Fibroblast of skin of left quadriceps (primary cell): ENCODE results near the gene DUSP28.
A peak's percentile ranks its signal among the peaks of the same experiment; 100 is the strongest.

Experiments used
- DNase-seq, 2 experiments: peaks; one replicate each; pipeline ENCODE4 v3.0.0-alpha.2; 2013; ENCODE audit warnings: low read depth in 2 of 2

The DUSP28 gene

GRCh38 chr2:240585681-240586197 lies 25.6 kb downstream of the DUSP28 start:
- DNase-seq = no peak

GRCh38 chr2:240586198-240586918 lies 26.2 kb downstream of the DUSP28 start, which contains the start of gene CAPN10:
Gene CAPN10, plus strand, starts transcription at chr2:240586734. Its CDS starts 178 bp downstream, at chr2:240586912.
- peak; percentile 84 to 85 for DNase-seq

- no peak for DNase-seq
These were observed 27.0 kb downstream of the DUSP28 start for GRCh38 chr2:240586919-240587800.

- no peak for DNase-seq
These were observed 28.0 kb downstream of the DUSP28 start for GRCh38 chr2:240588006-240588655.

- no peak for DNase-seq
These were observed 28.5 kb downstream of the DUSP28 start for GRCh38 chr2:240588669-240589068.

GRCh38 chr2:240589375-240589774 lies 29.2 kb downstream of the DUSP28 start:
- DNase-seq = no peak

- no peak for DNase-seq
These were observed 29.8 kb downstream of the DUSP28 start for GRCh38 chr2:240589850-240590525.

- DNase-seq = no peak
These were observed 30.5 kb downstream of the DUSP28 start for GRCh38 chr2:240590681-240591111.

- no peak for DNase-seq
These were observed 31.1 kb downstream of the DUSP28 start for GRCh38 chr2:240591226-240591625.

GRCh38 chr2:240591784-240592183 lies 31.6 kb downstream of the DUSP28 start:
- DNase-seq = no peak

GRCh38 chr2:240593026-240593702 lies 33.0 kb downstream of the DUSP28 start:
- DNase-seq = no peak

GRCh38 chr2:240593703-240594451 lies 33.7 kb downstream of the DUSP28 start:
- no peak for DNase-seq

- no peak for DNase-seq
These were observed 34.6 kb downstream of the DUSP28 start for GRCh38 chr2:240594511-240595380.

- DNase-seq = no peak
These were observed 35.4 kb downstream of the DUSP28 start for GRCh38 chr2:240595381-240596079.

GRCh38 chr2:240596080-240596460 lies 35.9 kb downstream of the DUSP28 start:
- DNase-seq = no peak

- DNase-seq = no peak
These were observed 36.4 kb downstream of the DUSP28 start for GRCh38 chr2:240596491-240596931.

GRCh38 chr2:240597054-240597418 lies 36.9 kb downstream of the DUSP28 start:
- DNase-seq = no peak

GRCh38 chr2:240597419-240598181 lies 37.4 kb downstream of the DUSP28 start:
- DNase-seq = no peak
